ENCODE data around the gene AUH.

AUH gene

GRCh38 chr9:91362051-91362611 lies 413 bp upstream of the AUH start:
- Histone ChIP-seq H4K91ac (ENCODE audit: low read length) (no peak overlapping the region), H3K4me1 (ENCODE audit: control insufficient read depth, insufficient read depth, low read depth, low read length) (peaks cover 2% of the 10 kb centered on the region), H3K18ac (ENCODE audit: low read depth in 1 of 2, low read length in 2 of 2) (peak overlapping the region in 1 of 2 experiments; percentile 1), H3K79me1 (replicated peaks; ENCODE audit: low read length, poor library complexity, severe bottlenecking) (peaks cover 14% of the 10 kb centered on the region), H3K14ac (ENCODE audit: low read length in 2 of 2) (no peak overlapping the region), H3K36me3 (ENCODE audit: control insufficient read depth in 1 of 2, insufficient read depth in 2 of 2, low read depth in 1 of 2, low read length in 2 of 2) (peaks cover 0 to 10% of the 10 kb centered on the region in 2 experiments), H2BK120ac (ENCODE audit: low read depth, low read length) (no peak overlapping the region), H2BK15ac (ENCODE audit: low read depth, poor library complexity, severe bottlenecking) (no peak overlapping the region), H3K4ac (ENCODE audit: low read depth in 1 of 2, low read length in 2 of 2) (no peak overlapping the region), H3K9me3 (ENCODE audit: control insufficient read depth, low read length) (no peaks in the 10 kb centered on the region), H3K23ac (ENCODE audit: low read length in 2 of 2) (no peak overlapping the region), H2AFZ (ENCODE audit: low read depth, low read length) (peak overlapping the region; percentile 91), H4K8ac (ENCODE audit: low read length) (peak overlapping the region; percentile 94), H3K9ac (ENCODE audit: low read length) (peak overlapping the region; percentile 74), H2BK5ac (ENCODE audit: low read depth, low read length, poor library complexity, severe bottlenecking) (no peak overlapping the region), H3K27me3 (ENCODE audit: control insufficient read depth in 1 of 2, insufficient read depth in 1 of 2, low read length in 2 of 2) (no peaks in the 10 kb centered on the region), H2AK5ac (ENCODE audit: low read length, severe bottlenecking) (no peak overlapping the region), H3K4me2 (ENCODE audit: low read length, poor library complexity, severe bottlenecking) (peak overlapping the region; percentile 60), H3K4me3 (ENCODE audit: insufficient read depth in 1 of 2, low read depth in 1 of 2, low read length in 2 of 2) (peak overlapping the region in 1 of 2 experiments; percentile 91), H3K27ac (ENCODE audit: low read length, poor library complexity, severe bottlenecking) (no peak overlapping the region), H2BK12ac (ENCODE audit: low read length in 2 of 2) (peak overlapping the region in 1 of 2 experiments; percentile 17)
- WGBS = 68% methylated on average over 15 of the region's 15 CpGs
- no peak for DNase-seq

GRCh38 chr9:91360551-91361290 lies 997 bp downstream of the AUH start:
- Histone ChIP-seq H3K14ac (ENCODE audit: low read length in 2 of 2) (no peak overlapping the region), H2AFZ (ENCODE audit: low read depth, low read length) (no peak overlapping the region), H3K23ac (ENCODE audit: low read length in 2 of 2) (no peak overlapping the region), H3K4ac (ENCODE audit: low read depth in 1 of 2, low read length in 2 of 2) (no peak overlapping the region), H3K79me1 (replicated peaks; ENCODE audit: low read length, poor library complexity, severe bottlenecking) (peaks cover 18% of the 10 kb centered on the region), H4K8ac (ENCODE audit: low read length) (no peak overlapping the region), H4K91ac (ENCODE audit: low read length) (no peak overlapping the region), H2BK120ac (ENCODE audit: low read depth, low read length) (no peak overlapping the region), H3K27me3 (ENCODE audit: control insufficient read depth in 1 of 2, insufficient read depth in 1 of 2, low read length in 2 of 2) (no peaks in the 10 kb centered on the region), H2AK5ac (ENCODE audit: low read length, severe bottlenecking) (no peak overlapping the region), H3K4me1 (ENCODE audit: control insufficient read depth, insufficient read depth, low read depth, low read length) (peaks cover 2% of the 10 kb centered on the region), H3K4me3 (ENCODE audit: insufficient read depth in 1 of 2, low read depth in 1 of 2, low read length in 2 of 2) (peak overlapping the region; percentile 91 to 97), H3K27ac (ENCODE audit: low read length, poor library complexity, severe bottlenecking) (no peak overlapping the region), H3K9ac (ENCODE audit: low read length) (peak overlapping the region; percentile 90), H2BK12ac (ENCODE audit: low read length in 2 of 2) (no peak overlapping the region), H2BK15ac (ENCODE audit: low read depth, poor library complexity, severe bottlenecking) (no peak overlapping the region), H3K9me3 (ENCODE audit: control insufficient read depth, low read length) (no peaks in the 10 kb centered on the region), H2BK5ac (ENCODE audit: low read depth, low read length, poor library complexity, severe bottlenecking) (no peak overlapping the region), H3K36me3 (ENCODE audit: control insufficient read depth in 1 of 2, insufficient read depth in 2 of 2, low read depth in 1 of 2, low read length in 2 of 2) (peaks cover 0 to 21% of the 10 kb centered on the region in 2 experiments), H3K18ac (ENCODE audit: low read depth in 1 of 2, low read length in 2 of 2) (no peak overlapping the region), H3K4me2 (ENCODE audit: low read length, poor library complexity, severe bottlenecking) (peak overlapping the region; percentile 60)
- peak; percentile 22 for DNase-seq
- WGBS = 19% methylated on average over 8 of the region's 10 CpGs

GRCh38 chr9:91359734-91360470 lies 1.8 kb downstream of the AUH start:
- H3K4me2 ChIP-seq (ENCODE audit: low read length, poor library complexity, severe bottlenecking) = no peak overlapping the region
- WGBS = 85% methylated on average over 6 of the region's 7 CpGs
- H3K14ac ChIP-seq (ENCODE audit: low read length in 2 of 2) = no peak overlapping the region
- H2BK12ac ChIP-seq (ENCODE audit: low read length in 2 of 2) = no peak overlapping the region
- no peak overlapping the region for H2BK15ac ChIP-seq (ENCODE audit: low read depth, poor library complexity, severe bottlenecking)
- H3K23ac ChIP-seq (ENCODE audit: low read length in 2 of 2) = no peak overlapping the region
- no peak overlapping the region for H4K91ac ChIP-seq (ENCODE audit: low read length)
- peaks cover 2% of the 10 kb centered on the region for H3K4me1 ChIP-seq (ENCODE audit: control insufficient read depth, insufficient read depth, low read depth, low read length)
- H2BK5ac ChIP-seq (ENCODE audit: low read depth, low read length, poor library complexity, severe bottlenecking) = no peak overlapping the region
- H3K36me3 ChIP-seq (ENCODE audit: control insufficient read depth in 1 of 2, insufficient read depth in 2 of 2, low read depth in 1 of 2, low read length in 2 of 2) = peaks cover 3 to 26% of the 10 kb centered on the region in 2 experiments
- peak overlapping the region in 1 of 2 experiments; percentile 91 for H3K4me3 ChIP-seq (ENCODE audit: insufficient read depth in 1 of 2, low read depth in 1 of 2, low read length in 2 of 2)
- H2AFZ ChIP-seq (ENCODE audit: low read depth, low read length) = no peak overlapping the region
- H3K79me1 ChIP-seq (replicated peaks; ENCODE audit: low read length, poor library complexity, severe bottlenecking) = peaks cover 22% of the 10 kb centered on the region
- no peaks in the 10 kb centered on the region for H3K9me3 ChIP-seq (ENCODE audit: control insufficient read depth, low read length)
- H3K18ac ChIP-seq (ENCODE audit: low read depth in 1 of 2, low read length in 2 of 2) = no peak overlapping the region
- DNase-seq = no peak
- H3K9ac ChIP-seq (ENCODE audit: low read length) = peak overlapping the region; percentile 90
- H3K27ac ChIP-seq (ENCODE audit: low read length, poor library complexity, severe bottlenecking) = no peak overlapping the region
- H2BK120ac ChIP-seq (ENCODE audit: low read depth, low read length) = no peak overlapping the region
- H3K4ac ChIP-seq (ENCODE audit: low read depth in 1 of 2, low read length in 2 of 2) = no peak overlapping the region
- no peak overlapping the region for H4K8ac ChIP-seq (ENCODE audit: low read length)
- no peak overlapping the region for H2AK5ac ChIP-seq (ENCODE audit: low read length, severe bottlenecking)
- no peaks in the 10 kb centered on the region for H3K27me3 ChIP-seq (ENCODE audit: control insufficient read depth in 1 of 2, insufficient read depth in 1 of 2, low read length in 2 of 2)

GRCh38 chr9:91359083-91359482 lies 2.6 kb downstream of the AUH start:
- H2AK5ac ChIP-seq (ENCODE audit: low read length, severe bottlenecking) = no peak overlapping the region
- H3K27me3 ChIP-seq (ENCODE audit: control insufficient read depth in 1 of 2, insufficient read depth in 1 of 2, low read length in 2 of 2) = no peaks in the 10 kb centered on the region
- peaks cover 3 to 33% of the 10 kb centered on the region in 2 experiments for H3K36me3 ChIP-seq (ENCODE audit: control insufficient read depth in 1 of 2, insufficient read depth in 2 of 2, low read depth in 1 of 2, low read length in 2 of 2)
- H3K14ac ChIP-seq (ENCODE audit: low read length in 2 of 2) = no peak overlapping the region
- no peak overlapping the region for H3K27ac ChIP-seq (ENCODE audit: low read length, poor library complexity, severe bottlenecking)
- H3K4ac ChIP-seq (ENCODE audit: low read depth in 1 of 2, low read length in 2 of 2) = no peak overlapping the region
- no peak overlapping the region for H3K23ac ChIP-seq (ENCODE audit: low read length in 2 of 2)
- H3K4me3 ChIP-seq (ENCODE audit: insufficient read depth in 1 of 2, low read depth in 1 of 2, low read length in 2 of 2) = peak overlapping the region in 1 of 2 experiments; percentile 7
- peaks cover 2% of the 10 kb centered on the region for H3K4me1 ChIP-seq (ENCODE audit: control insufficient read depth, insufficient read depth, low read depth, low read length)
- no peak overlapping the region for H4K8ac ChIP-seq (ENCODE audit: low read length)
- peak overlapping the region; percentile 4 for H3K9ac ChIP-seq (ENCODE audit: low read length)
- H2BK15ac ChIP-seq (ENCODE audit: low read depth, poor library complexity, severe bottlenecking) = no peak overlapping the region
- H3K4me2 ChIP-seq (ENCODE audit: low read length, poor library complexity, severe bottlenecking) = no peak overlapping the region
- H2BK12ac ChIP-seq (ENCODE audit: low read length in 2 of 2) = no peak overlapping the region
- no peak overlapping the region for H2BK5ac ChIP-seq (ENCODE audit: low read depth, low read length, poor library complexity, severe bottlenecking)
- no peak overlapping the region for H2BK120ac ChIP-seq (ENCODE audit: low read depth, low read length)
- DNase-seq = no peak
- no peak overlapping the region for H4K91ac ChIP-seq (ENCODE audit: low read length)
- 90% methylated on average over 1 of the region's 2 CpGs for WGBS
- H3K18ac ChIP-seq (ENCODE audit: low read depth in 1 of 2, low read length in 2 of 2) = no peak overlapping the region
- H3K9me3 ChIP-seq (ENCODE audit: control insufficient read depth, low read length) = no peaks in the 10 kb centered on the region
- H2AFZ ChIP-seq (ENCODE audit: low read depth, low read length) = no peak overlapping the region
- peaks cover 22% of the 10 kb centered on the region for H3K79me1 ChIP-seq (replicated peaks; ENCODE audit: low read length, poor library complexity, severe bottlenecking)

Data from mesenchymal stem cell (in vitro differentiated cells and primary cell).